Activated CD8-positive, alpha-beta memory T cell treated with anti-CD3 and anti-CD28 coated beads, Interleukin-2, amount 50 U/mL, for 48 hours (primary cell): ENCODE results near the gene GDNF.
A peak's percentile ranks its signal among the peaks of the same experiment; 100 is the strongest.

Source experiments
- DNase-seq: peaks from one replicate; pipeline ENCODE4 v3.0.0-alpha.2; 2020

Gene GDNF

DNA sequence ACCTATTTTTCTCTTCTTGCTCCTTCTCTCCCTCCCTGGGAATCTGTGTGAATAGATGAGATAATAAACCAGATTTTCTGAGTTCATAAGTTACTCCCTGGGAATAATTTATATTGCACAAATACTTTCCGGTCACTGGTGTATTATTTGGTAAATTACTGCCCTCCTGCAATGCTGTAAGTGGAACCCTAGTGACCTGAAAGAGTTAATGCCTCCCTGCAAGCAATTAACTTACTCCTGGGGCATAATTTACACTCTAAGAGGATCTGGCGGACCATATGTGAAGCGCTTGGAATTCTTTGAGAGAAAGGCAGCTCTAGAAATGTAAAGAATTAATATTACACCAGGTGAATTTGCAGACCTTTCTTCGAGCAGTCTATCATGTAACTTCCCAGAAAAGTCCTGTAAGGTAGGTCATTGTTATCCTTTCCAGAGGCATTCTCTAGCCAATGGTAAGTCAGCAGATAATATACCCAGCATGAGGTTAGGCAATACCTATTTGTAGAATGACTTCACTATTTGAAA, 7.0 kb upstream of the GDNF start:
- DNase-seq, result no peak

DNA sequence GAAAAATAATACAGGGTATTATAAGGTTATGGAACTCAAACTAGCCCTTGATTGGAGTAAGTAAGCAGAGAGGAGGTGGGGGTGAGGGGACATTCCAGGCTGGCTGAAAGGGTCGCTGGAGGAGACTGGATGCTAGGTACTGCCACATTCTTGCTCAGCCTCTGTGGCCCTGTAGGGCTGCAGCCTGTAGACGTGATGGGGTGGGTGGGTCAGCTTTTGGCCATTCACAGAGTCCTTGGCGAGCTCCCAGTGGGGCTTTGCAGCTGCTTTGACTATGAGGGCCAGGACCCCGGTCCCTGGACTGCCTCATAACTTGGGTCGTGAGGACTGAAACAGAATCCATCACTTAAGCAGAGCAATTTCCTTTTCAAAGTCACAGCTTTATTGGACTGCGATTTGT, 4.2 kb upstream of the GDNF start:
- no peak for DNase-seq

DNA sequence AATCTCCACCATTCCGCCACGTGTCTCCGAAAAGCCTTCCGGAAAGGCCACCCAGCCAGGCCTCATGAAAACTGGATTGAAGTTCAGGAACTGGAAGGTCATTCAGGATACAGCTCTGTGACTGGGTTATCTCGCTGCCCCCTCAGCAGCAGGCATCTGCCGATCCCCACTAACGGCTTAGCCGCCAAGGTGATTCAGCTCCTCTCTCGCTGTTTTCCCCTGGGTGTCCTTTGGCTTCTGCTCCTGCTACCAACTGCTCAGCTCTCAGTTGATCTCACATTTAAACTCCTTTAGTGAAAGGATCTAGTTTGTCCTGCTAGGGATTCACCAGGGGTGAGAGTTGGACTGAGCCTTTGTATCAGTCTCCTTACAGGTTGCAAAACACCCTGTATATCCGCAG, 2.2 kb upstream of the GDNF start:
- DNase-seq, result no peak

DNA sequence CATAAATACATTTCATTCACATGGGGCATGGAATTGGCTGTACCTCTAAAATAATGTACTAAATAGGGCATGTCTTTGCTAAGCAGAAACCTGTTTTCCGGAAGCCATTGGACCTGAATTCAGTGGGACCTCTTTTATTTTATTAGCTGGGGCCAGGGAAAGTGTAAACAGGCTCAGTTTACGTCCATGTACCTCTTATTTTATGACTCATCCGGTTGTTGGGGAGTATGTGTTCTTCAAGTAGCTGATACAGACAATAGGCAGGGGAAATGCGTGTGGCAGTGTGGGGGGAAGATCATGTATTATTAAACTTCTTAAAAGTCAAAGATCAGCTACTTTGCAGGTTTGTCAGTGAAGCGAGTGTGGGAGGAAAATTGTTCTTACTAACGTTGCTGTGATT, 1.4 kb upstream of the GDNF start:
- DNase-seq, result no peak

DNA sequence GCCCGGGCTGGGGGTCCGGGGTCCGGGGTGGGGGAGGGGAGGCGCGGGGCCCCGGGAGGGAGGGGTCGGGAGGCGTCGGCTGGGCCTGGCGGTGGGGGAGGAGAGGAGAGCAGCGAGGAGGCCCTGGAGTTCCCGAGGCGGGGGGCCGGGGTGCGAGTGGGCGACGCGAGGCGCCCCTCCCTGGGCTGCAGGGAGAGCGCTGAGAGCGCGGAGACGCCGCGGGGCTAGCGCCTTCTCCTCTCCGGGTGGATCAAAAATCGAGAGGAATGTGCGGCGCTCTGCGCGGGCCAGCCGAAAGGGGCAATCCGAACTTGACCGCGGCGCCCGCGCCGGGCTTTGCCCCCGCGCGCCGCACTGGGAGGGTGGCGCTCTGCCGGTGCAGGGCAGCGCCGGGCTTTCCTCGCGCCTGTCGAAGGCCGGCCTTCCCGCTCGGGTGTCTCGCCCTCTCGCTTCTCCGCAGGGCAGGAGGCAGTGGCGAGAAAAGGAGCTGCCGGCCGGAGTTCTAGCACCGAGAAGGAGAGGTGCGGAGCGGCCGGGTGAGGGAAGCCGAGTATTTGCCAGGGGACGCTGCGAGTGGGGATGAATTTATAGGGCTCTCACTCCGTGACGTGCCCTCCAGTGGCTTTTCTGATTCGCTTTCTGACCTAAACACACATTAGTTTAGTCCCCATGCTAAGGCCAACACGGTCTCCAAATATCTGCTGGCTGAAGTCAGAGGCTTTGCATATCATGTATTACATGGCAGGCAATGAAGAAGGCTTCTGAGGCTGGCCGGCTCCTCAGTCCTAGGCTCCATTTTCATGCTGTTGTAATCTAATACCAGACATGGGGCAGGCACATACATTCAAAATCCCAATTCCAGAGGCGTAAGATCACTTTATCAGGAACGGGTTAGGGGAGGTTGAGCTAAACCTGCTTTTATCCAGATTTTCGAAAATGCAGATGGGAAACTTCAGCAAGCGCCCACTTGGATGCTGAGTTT, 503 bp upstream of the GDNF start:
- peak; percentile 52 for DNase-seq

DNA sequence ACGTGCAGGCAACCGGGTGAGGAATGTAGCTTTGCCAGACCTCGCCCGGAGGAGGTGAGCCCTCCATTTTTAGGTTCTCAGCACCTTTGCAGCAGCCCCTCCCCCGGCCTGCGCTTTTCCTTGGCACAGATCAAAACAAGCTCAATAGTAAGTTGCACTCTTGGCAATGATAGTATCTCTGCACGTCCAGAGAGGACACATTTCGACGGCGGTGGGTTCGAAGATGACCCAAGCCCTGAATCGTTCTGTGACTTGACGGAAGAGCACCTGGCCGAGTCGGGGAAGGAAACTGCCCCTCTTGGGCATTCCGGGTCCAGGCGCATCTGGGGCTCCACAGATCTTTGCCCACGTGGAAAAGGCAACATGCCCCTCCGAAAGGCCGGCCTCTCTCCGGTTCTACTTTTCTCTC, 904 bp downstream of the GDNF start:
- DNase-seq, result no peak

DNA sequence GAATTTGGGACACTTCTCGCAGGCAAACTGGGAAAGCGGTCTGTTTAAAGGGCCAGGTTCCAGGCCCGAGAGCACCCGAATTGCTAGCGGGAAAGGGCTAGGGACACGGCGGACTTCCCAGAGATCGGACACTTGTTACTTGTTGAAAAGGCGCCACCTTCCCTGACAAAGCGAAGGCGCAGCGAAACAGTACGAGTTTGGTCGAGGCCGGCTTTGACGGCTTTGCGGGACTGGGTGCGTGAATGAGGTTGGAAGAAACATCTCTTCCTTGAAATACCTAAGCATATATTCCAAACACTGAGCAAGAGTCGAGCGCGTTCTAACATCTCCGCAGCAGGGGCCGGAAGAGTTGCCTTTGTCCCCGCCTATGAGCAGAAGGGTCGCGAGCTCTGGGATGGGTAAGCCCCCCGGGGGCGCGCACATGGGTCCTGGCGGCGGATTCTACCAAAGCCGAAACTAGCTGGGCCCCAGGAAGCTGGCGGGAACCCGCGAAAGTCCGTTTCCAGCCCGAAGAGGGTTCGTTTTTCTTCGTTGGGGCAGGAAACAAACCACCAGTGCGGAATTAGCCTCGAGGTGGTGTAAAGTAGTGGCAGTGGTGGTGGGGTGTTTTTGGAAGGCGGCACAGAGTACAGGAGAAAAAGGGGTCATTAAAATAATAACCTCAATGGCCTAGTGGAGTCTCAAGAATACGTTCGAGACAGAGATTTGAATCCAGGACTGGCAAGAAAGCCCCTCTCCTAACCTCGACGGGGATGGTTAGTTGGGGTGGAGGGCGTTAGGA, 1.5 kb downstream of the GDNF start:
- peak; percentile 55 for DNase-seq

DNA sequence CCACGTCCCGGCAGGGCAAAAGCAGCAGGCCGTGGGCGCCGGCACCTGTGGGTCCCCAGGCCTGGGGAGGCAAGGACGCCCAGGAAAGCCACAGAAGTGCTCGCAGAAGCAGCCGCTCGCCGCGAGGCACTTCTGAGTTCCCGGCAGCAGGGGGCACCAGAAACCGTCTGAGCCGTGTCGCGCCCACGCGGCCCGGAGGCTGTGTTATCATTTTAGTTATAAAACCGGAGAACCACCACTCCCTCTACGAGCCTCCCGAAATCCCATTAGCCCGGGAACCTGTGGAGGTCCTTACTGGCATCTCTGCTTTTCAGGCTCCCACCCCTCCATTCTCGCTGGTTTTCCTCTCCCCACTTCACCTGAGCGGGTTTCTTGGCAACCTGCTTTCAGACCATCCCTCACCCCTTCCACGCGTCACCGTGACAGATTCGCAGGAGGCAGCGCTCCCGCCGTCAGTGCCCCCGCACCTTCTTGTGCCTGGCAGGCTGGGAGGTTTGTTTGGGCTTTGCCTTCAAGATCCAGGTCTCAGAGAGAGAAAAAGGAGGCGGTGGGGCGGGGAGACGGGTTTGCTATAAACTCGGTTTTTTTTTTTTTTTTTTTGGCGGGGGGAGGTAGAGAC, 2.3 kb downstream of the GDNF start:
- peak; percentile 90 for DNase-seq

DNA sequence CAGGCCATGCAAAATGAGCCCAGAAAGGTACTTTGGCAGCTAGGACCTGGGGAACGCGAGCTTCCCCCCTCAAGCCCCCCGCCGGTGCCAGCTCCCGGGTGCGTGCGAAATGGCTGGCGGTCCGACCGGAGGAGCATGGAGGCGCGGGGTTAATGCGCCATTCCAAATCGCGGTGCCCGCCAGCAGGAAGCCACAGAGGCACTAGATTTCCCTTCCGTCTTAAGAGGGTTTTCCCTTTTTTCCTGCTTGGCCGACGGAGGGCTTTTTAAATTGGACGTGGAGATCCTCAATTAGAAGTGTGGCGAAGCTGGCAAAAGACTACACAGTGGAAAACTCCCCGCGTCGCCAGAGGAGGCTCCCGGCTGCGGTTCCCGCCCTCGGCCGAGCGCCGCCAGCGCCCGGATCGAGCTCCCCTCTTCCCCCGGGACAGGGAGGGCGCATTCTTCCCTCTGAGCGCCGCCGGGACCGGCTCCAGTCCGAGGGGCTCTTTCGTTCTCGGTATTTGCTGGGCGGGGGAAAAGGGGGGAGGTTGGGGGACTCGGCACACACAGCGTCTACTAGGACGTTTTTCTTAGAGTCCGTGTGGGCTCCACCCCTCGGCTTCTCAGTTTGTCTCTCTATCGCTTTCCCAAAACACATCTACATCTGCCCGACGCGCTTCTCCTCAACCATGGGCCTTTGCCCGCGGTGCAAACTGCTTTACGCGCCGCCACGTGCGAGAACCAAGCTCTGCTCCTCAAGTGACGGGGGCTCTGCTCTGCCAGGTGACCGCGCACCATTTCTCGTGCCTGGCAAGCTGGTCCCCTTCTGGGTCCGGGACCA, 3.0 kb downstream of the GDNF start:
- peak; percentile 56 for DNase-seq

DNA sequence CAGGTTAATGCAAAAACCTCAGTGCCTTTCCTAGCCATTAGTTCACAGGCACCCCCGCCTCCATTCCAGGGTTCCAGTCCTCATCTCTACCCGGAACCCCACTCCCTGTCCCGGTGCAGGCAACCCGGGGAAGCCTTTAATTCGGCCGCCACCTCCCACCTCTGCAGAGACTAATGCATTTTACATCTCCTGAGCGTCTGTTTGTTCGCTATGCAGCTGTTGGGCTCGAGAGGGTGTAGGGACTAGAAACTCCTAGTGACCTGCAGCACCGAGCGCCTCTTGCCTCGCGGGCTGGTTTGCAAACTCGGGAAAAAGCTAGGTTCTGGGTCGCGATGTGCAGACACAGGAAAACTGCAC, 3.6 kb downstream of the GDNF start:
- DNase-seq, result no peak

DNA sequence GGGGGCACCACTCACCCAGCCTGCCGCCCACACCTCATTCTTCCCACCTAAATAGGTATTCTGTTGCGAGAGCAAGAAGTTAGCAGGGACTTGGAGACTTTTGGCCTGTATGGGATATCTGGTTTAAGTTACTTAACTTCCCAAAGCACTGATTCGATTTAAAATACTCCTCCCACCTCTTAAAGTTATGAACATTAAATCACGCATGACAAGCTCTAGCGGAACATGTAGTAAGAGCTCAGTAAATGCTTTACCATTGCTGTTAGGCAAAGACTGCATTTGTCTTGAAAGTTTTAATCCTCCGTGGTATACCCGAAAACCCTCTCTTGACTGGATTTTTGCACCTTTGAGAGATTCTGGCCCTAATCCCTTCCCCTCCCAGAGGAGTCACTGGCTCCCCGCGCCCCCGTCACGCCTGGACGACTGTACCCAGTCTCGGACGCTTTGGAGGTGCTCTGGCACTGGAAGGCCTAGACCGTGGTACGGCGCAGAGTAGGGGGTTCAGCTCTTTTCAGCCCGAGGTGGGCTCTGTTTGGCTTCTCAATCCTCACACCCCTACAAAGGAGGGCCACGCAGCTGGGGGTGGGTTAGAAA, 4.4 kb downstream of the GDNF start:
- no peak for DNase-seq

DNA sequence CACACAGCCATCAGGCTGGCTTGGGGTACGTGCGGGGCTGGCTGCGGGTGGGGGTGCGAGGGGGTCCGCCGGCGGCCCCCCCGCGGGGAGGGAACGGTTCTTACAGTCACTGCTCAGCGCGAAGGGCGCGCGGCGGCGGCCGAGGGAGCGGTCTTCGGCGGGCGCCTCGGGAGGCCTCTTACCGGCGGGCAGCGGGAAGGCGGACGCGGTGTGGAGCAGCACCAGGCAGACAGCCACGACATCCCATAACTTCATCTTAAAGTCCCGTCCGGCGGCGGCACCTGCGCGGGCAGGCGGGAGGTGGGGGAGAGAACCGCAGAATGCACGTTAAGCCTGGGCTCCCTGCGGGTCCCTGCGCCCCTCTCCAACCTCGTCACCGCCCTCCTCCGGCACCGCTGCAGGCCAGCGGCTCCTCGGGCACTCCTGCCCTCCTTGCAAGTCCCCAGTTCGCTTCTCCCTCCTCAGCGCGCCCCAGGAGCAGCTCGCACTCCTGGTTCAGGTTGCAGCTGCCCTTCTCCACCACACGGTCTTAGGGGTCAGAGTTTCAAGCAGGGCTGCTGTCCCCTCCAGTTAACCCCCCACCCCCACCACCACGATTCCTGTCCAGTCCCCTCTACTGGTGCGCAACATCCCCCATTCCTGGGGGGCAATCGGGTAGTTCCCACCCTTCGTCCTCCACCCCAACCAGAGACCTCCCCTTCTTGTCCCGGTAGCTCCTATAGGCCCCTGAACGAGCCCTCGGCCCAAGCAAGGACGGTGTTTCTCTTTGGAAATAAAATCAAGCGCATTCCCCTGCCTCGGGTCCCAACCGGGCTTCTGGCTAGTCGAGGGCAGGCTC, 5.1 kb downstream of the GDNF start:
- DNase-seq, result no peak

DNA sequence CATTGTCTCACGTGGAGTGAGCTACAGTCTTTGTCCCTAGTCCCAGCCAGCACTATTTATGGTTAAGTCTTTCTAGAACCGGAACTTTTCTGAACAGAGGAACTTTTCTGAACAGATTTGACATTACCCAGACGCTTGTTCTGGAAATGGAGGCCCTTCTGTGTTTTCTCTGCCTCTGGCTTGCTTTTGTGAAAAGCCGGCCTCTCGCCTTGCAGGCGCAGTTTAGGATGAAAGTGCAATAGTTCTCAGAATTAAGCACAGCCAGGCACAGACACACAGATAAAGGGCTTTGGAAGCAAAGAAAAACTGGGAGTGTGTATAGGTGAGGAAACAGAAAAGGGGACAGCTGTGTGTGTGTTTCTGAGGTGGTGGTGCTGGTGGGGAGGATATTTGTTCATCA, 5.9 kb downstream of the GDNF start:
- no peak for DNase-seq

DNA sequence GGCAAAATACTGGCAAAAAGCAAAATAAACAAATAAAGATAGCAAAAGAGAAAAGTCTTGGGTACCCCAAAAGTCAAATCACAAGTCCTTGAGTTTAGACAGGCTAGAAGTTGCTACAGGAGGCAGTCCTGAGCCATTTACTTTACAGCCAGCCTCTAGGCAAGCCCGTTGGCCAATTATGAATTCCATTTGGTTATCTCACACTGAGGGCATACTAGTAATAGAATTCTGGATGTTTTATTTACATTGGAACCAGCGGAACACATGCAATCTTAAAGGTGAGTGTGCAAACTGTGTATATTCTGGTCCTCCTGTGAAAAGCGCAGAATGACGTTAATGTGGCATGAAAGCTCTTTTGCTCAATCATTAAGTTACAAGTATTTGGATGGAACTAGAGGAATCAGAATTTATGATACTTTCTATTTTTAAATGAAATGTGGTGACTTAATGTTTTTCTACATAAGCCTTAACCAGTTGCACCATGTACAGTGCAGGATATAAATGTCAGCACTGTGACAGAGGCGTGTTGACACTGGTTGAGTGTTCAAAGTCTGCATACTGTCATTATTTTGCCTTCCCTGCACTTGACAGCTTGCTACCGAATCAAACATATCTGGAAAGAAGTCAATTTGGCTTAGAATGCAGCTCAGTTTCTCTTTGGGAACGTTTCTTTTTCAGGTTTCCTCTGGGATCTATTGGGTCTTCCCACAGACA, 7.9 kb downstream of the GDNF start:
- DNase-seq, result no peak

DNA sequence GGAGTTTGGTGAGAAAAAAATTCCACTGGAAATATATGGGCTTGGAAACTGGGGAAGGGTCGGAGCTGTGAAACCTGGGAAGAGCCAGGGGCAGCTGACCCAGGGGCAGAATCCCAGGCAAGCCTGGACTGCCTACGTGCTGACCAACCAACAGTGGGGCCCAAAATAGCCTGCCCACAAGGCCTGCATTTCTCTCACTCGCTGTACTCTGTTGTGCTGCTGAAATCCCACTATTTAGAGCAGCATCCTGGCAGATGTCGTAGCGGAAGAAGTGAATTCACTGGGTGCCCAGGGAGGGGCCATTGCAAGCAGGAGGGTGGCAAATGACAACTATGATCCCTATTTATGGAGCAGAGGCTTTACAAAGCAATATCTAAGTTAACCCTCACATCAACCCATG, 9.5 kb downstream of the GDNF start:
- DNase-seq, result no peak

DNA sequence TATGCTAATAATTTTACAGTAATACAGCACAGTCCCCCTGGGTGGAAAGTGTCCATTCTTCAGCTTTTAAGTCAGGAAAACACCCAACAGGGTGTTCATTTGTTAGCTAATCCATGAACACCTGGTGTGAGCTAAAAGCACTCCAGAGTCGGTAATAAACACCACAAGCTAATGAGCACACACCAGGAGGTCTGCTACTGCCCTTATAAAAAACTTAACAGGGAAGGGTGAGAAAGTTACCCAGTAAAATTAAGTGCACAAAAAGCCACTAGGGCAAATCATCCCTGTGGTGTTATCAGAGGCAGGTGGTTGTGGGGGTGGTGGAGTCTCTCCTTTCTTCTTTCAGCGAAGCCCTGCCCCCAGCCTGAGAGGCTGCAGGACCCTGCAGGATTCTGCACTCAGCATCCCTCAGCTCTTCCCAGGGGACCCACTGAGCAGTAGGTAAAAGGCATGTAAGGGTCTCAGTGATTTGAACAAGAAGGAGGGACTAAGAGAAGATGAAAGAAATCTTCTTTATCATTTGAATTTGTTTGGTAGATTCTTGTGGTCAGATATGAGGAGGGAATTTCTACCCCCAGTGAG, 14.4 kb downstream of the GDNF start:
- DNase-seq, result no peak

DNA sequence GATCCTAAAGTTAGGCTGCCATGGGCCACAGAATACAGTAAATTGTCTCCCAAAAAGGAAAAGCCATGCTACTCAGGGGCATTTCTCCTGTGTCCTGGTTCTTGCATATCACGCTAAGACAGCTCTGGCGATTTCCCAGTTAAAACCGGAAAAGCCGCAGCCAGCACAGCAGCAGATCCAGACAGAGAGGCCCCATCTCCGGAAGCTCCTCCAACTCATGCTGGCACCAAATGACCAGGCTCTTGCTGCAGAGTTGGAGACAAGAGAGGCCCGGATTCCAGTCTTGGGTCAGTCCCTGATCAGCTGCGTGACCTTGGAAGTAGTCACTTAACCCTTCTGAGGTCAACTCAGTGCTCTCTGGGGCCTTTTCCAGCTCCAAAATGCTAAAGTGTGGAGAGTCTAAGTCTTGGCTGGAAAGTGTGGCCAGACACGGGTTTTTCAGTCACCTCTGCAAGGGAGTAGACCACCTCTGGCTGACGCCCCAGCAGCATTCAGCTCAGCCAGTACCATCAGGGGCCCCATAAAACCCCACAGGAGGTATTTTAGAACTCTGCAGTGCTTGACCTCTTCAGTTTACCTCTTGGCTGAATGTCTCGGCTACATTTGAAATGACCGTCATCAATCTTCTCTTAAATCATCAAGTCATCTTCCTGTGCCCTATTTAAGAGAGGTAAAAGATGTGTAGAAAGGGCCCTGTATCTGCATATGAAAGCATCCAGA, 16.2 kb downstream of the GDNF start:
- no peak for DNase-seq

DNA sequence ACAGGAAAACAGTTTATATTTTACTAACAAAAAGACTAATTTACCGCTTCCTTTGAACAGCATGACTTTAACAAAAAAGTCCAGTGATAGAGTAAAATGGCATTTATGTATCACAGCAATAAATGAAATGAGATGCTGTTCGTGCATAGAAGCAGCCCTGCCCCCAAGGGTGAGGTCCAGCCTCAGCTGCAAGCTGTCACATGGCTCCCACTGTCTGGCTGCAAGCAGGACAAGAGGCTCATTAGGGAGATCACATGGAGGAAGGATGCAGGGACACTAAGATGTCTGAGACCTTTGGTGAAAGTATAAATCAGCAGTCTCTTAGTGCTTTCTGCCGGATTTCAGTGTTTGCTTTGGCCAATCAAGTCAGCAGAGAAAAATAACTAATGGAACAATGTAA, 23.0 kb downstream of the GDNF start:
- DNase-seq, result no peak

DNA sequence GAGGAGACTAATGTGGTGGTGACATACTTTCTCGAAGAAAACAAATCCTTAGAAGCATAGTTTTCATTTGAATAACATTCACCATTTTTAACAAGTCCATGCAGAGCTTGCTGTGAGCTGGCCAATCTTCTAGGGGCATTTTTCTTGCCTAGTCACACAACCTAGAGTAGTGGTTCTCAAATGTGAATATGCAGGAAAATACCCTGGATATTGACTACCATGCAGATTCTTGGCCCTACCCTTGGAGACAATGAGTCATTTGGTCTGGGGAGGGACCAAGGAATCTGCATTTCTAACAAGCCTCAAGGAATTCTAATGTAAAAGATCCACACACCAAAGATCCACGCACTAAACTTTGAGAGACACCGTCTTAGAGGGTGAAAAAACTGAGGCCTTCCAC, 23.5 kb downstream of the GDNF start:
- DNase-seq, result no peak
